Osteocyte (in vitro differentiated cells): ENCODE data around the gene PDE6C. TPM values are rescaled to one million over a fixed set of nuclear protein-coding genes. Genes with fewer than 3 reads are reported as not detected.

Experiments
- DNase-seq: peaks from one replicate; pipeline ENCODE4 v3.0.0; 2021; ENCODE audit warnings: mixed read lengths; ENCODE audit not compliant: unreplicated experiment; ENCODE audit errors: extremely low spot score
- H3K27ac Mint-ChIP-seq: one replicate; pipeline ENCODE4 v1.8.0; 2021; ENCODE audit warnings: mild to moderate bottlenecking, mixed read lengths; ENCODE audit not compliant: unreplicated experiment
- H3K27me3 Mint-ChIP-seq: one replicate; pipeline ENCODE4 v1.8.0; 2021; ENCODE audit warnings: mixed read lengths; ENCODE audit not compliant: unreplicated experiment
- H3K36me3 Mint-ChIP-seq: one replicate; pipeline ENCODE4 v1.8.0; 2021; ENCODE audit warnings: mixed read lengths; ENCODE audit not compliant: unreplicated experiment
- H3K4me1 Mint-ChIP-seq: one replicate; pipeline ENCODE4 v1.8.0; 2021; ENCODE audit warnings: mixed read lengths; ENCODE audit not compliant: unreplicated experiment
- H3K4me3 Mint-ChIP-seq: one replicate; pipeline ENCODE4 v1.8.0; 2021; ENCODE audit warnings: mild to moderate bottlenecking, moderate library complexity, mixed read lengths; ENCODE audit not compliant: unreplicated experiment
- H3K9me3 Mint-ChIP-seq: one replicate; pipeline ENCODE4 v1.8.0; 2021; ENCODE audit warnings: mixed read lengths; ENCODE audit not compliant: unreplicated experiment
- total RNA-seq: library from RNA; stranded (reverse); gene quantifications from 2 replicates; pipeline ENCODE4 v1.2.1, GENCODE V29; 2021
- TF ChIP-seq, protein P1 (sequence below): fragments of 200-600 bp; sonication (generic); IDR thresholded peaks from 2 replicates; pipeline ENCODE4 v1.5.0; 2021; ENCODE audit warnings: antibody characterized with exemption, mild to moderate bottlenecking, moderate library complexity

Gene PDE6C
- total RNA-seq, 1 donor from 2014 or later: not detected

DNA sequence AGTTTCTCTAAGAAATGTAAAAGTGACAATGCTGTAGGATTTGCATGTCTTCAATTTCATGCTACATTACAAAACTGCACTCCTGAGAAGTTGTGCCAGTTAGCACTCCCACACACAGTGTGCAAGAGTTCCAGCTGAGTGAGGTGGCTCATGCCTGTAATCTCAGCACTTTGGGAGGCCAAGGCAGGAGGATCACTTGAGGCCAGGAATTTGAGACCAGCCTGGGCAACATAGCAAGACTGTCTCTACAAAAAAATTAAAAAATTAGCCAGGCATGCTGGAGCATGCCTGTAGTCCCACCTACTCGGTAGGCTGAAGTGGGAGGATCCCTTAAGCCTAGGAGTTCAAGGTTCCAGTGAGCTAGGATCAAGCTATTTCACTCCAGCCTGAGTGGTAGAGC is 45.4 kb downstream of the PDE6C start:
- no peak for DNase-seq
- H3K4me3 Mint-ChIP-seq: no peak overlapping the region
- no peak overlapping the region for H3K27ac Mint-ChIP-seq
- peaks cover 24% of the 10 kb centered on the region for H3K36me3 Mint-ChIP-seq
- H3K27me3 Mint-ChIP-seq: no peaks in the 10 kb centered on the region
- no peaks in the 10 kb centered on the region for H3K9me3 Mint-ChIP-seq
- peaks cover 5% of the 10 kb centered on the region for H3K4me1 Mint-ChIP-seq
- TF ChIP-seq, protein P1, sequence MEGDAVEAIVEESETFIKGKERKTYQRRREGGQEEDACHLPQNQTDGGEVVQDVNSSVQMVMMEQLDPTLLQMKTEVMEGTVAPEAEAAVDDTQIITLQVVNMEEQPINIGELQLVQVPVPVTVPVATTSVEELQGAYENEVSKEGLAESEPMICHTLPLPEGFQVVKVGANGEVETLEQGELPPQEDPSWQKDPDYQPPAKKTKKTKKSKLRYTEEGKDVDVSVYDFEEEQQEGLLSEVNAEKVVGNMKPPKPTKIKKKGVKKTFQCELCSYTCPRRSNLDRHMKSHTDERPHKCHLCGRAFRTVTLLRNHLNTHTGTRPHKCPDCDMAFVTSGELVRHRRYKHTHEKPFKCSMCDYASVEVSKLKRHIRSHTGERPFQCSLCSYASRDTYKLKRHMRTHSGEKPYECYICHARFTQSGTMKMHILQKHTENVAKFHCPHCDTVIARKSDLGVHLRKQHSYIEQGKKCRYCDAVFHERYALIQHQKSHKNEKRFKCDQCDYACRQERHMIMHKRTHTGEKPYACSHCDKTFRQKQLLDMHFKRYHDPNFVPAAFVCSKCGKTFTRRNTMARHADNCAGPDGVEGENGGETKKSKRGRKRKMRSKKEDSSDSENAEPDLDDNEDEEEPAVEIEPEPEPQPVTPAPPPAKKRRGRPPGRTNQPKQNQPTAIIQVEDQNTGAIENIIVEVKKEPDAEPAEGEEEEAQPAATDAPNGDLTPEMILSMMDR: no peak

DNA sequence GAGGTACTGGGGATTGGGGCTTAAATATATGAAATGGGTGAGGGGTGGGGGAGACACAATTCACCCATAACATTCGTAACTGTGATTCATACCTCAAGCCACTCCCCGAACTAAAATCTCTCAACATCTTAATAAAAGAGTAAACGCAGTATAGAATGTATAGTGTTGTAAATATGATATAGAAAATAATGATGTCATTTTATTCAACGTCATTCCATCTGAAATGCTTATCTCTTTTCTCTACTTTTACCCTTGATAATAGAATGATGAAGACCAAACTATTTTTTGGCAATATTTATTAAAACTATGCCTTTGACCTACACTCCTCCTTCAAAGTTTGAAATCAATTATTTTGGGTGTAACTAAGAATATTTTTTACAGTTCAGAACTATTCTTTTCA is 53.7 kb downstream of the PDE6C start:
- Mint-ChIP-seq H3K9me3 (no peaks in the 10 kb centered on the region), H3K4me1 (no peaks in the 10 kb centered on the region), H3K36me3 (peaks cover 44% of the 10 kb centered on the region), H3K27ac (no peak overlapping the region), H3K27me3 (no peaks in the 10 kb centered on the region), H3K4me3 (no peak overlapping the region)
- DNase-seq: no peak
- TF ChIP-seq, protein P1: no peak

DNA sequence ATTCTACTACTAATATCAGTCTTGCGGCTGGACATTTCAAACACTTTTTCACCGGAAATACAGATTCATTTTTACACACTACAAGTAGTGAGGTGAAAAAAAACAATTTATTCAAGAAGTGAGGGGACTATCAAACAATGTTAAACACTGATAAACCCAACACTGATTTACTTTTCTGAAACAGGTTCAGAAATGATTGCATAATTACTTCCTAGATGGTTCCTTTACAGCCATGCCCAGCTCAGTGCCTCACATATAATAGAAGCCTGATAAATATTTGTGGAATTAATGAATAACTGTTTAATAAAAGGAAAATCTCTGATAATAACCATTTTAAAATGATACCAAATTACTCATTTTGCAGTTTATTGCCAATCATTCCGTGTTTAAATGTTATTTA is 55.5 kb downstream of the PDE6C start:
- Mint-ChIP-seq H3K9me3 (no peaks in the 10 kb centered on the region), H3K36me3 (peaks cover 38% of the 10 kb centered on the region), H3K27ac (no peak overlapping the region), H3K27me3 (no peaks in the 10 kb centered on the region), H3K4me1 (no peaks in the 10 kb centered on the region), H3K4me3 (no peak overlapping the region)
- no peak for DNase-seq
- TF ChIP-seq, protein P1: no peak

DNA sequence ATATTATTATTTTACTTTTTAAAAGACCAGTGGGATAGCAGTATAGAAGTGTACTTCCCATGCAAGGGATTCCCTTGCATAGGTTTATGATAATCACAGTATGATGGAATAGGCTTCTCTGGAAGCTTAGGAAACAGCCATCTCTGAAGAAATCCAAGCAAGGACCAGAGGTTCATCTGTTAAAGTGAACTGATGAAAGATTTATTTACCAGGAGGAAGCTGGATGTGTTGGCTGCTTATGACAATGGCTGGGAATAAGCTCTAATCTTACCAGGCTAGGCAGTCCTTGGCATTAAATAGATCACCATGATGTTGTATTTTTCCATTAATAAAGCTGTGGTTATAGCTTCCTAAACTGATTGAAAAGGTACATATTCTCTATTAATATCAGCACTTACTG is 58.0 kb downstream of the PDE6C start:
- H3K36me3 Mint-ChIP-seq: peaks cover 43% of the 10 kb centered on the region
- H3K27me3 Mint-ChIP-seq: no peaks in the 10 kb centered on the region
- no peak for DNase-seq
- TF ChIP-seq, protein P1: no peak
- H3K27ac Mint-ChIP-seq: no peak overlapping the region
- H3K9me3 Mint-ChIP-seq: no peaks in the 10 kb centered on the region
- no peaks in the 10 kb centered on the region for H3K4me1 Mint-ChIP-seq
- H3K4me3 Mint-ChIP-seq: no peak overlapping the region

DNA sequence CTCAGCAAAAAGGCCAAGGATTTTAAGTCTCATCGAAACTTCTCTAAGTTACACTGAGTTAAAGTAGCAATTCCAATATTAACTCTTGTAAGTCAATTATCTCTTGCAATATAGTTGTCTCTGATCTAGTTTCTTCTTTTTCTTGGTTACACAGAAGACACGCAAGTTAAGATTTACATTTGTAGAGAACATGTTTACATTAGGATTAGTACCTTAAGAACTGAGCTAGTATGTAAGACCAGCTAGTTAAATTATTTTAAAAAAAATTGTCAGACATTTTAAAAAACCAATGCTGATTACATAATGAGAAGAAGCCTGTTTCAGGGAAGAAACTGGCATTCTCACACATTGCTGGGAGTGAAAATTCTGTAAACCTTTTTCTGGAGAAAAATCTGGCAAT is 58.7 kb downstream of the PDE6C start:
- no peaks in the 10 kb centered on the region for H3K9me3 Mint-ChIP-seq
- no peak for DNase-seq
- TF ChIP-seq, protein P1: no peak
- H3K36me3 Mint-ChIP-seq: peaks cover 41% of the 10 kb centered on the region
- no peak overlapping the region for H3K4me3 Mint-ChIP-seq
- no peak overlapping the region for H3K27ac Mint-ChIP-seq
- H3K27me3 Mint-ChIP-seq: no peaks in the 10 kb centered on the region
- no peaks in the 10 kb centered on the region for H3K4me1 Mint-ChIP-seq
